ENCODE data around the gene POLD2. TPM values are rescaled to one million over a fixed set of nuclear protein-coding genes. Genes with fewer than 3 reads are reported as not detected.

POLD2 gene
- total and polyA plus RNA-seq, 2 of the 13 experiments (the other 11 are each of a cell fraction or from before 2014, with no cell fraction given) = 87.6 to 95.1 TPM

DNA sequence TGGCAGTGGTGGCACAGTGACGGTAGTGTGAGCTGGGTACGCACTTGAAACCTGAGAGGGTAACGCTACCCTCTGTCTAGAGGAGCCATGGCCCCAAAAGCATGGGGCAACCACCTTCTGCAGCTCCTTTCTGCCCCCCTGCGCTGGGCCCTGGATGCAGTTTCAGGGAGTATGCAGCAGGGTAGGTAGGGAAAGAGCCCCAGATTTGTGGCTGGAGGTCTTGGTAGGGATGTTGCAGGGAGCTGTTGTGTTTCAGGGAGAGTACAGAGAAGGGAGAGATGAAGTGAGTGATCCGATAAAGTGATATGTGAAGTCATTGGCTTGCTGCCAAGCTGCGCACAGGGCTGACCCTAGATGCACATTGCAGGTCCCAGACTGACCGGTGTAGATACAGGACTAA, 55.3 kb downstream of the POLD2 start:
- POLR2A ChIA-PET = interaction anchor here (1.0 to 1.9 kb wide), 3 partner anchors 23 to 506 kb away, joined by 3 to 6 read pairs (median 4); partner anchors contain the start of genes DBNL, DDX56 and YKT6
- no peak overlapping the region for H3K9ac ChIP-seq (ENCODE audit: insufficient read depth, low read depth, low read length)
- no peak for DNase-seq (ENCODE audit: low spot score)
- H3K36me3 ChIP-seq (replicated peaks in 1 of 2; ENCODE audit: control insufficient read depth in 1 of 2, insufficient read depth in 2 of 2, low read length in 2 of 2) = peaks cover 2 to 5% of the 10 kb centered on the region in 2 experiments; a peak in 1 of 5 replicates
- H3K27ac ChIP-seq (ENCODE audit: extremely low read length, insufficient read depth, low read length) = no peak overlapping the region
- TF ChIP-seq EHMT2 (IDR thresholded peaks at IDR 0.05; ENCODE audit: borderline replicate concordance, low read depth, low read length) (no peak), ARID2 (CRISPR knock-in tag; IDR thresholded peaks at IDR 0.05; ENCODE audit: borderline replicate concordance) (no peak), KDM2A (CRISPR knock-in tag; IDR thresholded peaks at IDR 0.05; ENCODE audit: borderline replicate concordance, low read depth) (peak; percentile 51; the same call in 1 of the 2 replicates), NFIC (IDR thresholded peaks at IDR 0.05; ENCODE audit: low read length) (0 out of 2 replicates have a peak, but pooled peaks have one; percentile 24), DNMT1 (CRISPR knock-in tag; IDR thresholded peaks at IDR 0.05) (no peak), ZNF430 (CRISPR knock-in tag; IDR thresholded peaks at IDR 0.05) (no peak), NONO (IDR thresholded peaks at IDR 0.05) (no peak), NONO (CRISPR knock-in tag; conservative IDR thresholded peaks at IDR 0.05) (no peak), NCOR1 (IDR thresholded peaks at IDR 0.05; ENCODE audit: borderline replicate concordance, low read length) (no peak), SMAD9 (CRISPR knock-in tag; IDR thresholded peaks at IDR 0.05) (no peak), SP1 (IDR thresholded peaks at IDR 0.05) (no peak), SP1 (CRISPR knock-in tag; IDR thresholded peaks at IDR 0.05) (no peak), POLR2A (IDR thresholded peaks at IDR 0.05; ENCODE audit: insufficient read depth in 1 of 2, low read depth in 2 of 2, low read length in 2 of 2) (peak; percentile 11 to 26; a peak in 1 of 4 replicates), ZEB1 (IDR thresholded peaks at IDR 0.05; ENCODE audit: insufficient replicate concordance, low read depth) (no peak), LCORL (IDR thresholded peaks at IDR 0.05) (0 out of 2 replicates have a peak, but pooled peaks have one; percentile 10), LCORL (CRISPR knock-in tag; IDR thresholded peaks at IDR 0.05) (no peak), PLRG1 (conservative IDR thresholded peaks at IDR 0.05) (no peak)
- TF ChIP-seq, protein P1, sequence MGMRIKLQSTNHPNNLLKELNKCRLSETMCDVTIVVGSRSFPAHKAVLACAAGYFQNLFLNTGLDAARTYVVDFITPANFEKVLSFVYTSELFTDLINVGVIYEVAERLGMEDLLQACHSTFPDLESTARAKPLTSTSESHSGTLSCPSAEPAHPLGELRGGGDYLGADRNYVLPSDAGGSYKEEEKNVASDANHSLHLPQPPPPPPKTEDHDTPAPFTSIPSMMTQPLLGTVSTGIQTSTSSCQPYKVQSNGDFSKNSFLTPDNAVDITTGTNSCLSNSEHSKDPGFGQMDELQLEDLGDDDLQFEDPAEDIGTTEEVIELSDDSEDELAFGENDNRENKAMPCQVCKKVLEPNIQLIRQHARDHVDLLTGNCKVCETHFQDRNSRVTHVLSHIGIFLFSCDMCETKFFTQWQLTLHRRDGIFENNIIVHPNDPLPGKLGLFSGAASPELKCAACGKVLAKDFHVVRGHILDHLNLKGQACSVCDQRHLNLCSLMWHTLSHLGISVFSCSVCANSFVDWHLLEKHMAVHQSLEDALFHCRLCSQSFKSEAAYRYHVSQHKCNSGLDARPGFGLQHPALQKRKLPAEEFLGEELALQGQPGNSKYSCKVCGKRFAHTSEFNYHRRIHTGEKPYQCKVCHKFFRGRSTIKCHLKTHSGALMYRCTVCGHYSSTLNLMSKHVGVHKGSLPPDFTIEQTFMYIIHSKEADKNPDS (CRISPR knock-in tag; IDR thresholded peaks at IDR 0.05) = no peak
- TF ChIP-seq, protein P2, sequence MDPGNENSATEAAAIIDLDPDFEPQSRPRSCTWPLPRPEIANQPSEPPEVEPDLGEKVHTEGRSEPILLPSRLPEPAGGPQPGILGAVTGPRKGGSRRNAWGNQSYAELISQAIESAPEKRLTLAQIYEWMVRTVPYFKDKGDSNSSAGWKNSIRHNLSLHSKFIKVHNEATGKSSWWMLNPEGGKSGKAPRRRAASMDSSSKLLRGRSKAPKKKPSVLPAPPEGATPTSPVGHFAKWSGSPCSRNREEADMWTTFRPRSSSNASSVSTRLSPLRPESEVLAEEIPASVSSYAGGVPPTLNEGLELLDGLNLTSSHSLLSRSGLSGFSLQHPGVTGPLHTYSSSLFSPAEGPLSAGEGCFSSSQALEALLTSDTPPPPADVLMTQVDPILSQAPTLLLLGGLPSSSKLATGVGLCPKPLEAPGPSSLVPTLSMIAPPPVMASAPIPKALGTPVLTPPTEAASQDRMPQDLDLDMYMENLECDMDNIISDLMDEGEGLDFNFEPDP (CRISPR knock-in tag; conservative IDR thresholded peaks at IDR 0.05) = no peak
- TF ChIP-seq, protein P3, sequence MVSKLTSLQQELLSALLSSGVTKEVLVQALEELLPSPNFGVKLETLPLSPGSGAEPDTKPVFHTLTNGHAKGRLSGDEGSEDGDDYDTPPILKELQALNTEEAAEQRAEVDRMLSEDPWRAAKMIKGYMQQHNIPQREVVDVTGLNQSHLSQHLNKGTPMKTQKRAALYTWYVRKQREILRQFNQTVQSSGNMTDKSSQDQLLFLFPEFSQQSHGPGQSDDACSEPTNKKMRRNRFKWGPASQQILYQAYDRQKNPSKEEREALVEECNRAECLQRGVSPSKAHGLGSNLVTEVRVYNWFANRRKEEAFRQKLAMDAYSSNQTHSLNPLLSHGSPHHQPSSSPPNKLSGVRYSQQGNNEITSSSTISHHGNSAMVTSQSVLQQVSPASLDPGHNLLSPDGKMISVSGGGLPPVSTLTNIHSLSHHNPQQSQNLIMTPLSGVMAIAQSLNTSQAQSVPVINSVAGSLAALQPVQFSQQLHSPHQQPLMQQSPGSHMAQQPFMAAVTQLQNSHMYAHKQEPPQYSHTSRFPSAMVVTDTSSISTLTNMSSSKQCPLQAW (CRISPR knock-in tag; IDR thresholded peaks at IDR 0.05) = peak; percentile 15; the same call in 1 of the 2 replicates
- TF ChIP-seq, protein P4, sequence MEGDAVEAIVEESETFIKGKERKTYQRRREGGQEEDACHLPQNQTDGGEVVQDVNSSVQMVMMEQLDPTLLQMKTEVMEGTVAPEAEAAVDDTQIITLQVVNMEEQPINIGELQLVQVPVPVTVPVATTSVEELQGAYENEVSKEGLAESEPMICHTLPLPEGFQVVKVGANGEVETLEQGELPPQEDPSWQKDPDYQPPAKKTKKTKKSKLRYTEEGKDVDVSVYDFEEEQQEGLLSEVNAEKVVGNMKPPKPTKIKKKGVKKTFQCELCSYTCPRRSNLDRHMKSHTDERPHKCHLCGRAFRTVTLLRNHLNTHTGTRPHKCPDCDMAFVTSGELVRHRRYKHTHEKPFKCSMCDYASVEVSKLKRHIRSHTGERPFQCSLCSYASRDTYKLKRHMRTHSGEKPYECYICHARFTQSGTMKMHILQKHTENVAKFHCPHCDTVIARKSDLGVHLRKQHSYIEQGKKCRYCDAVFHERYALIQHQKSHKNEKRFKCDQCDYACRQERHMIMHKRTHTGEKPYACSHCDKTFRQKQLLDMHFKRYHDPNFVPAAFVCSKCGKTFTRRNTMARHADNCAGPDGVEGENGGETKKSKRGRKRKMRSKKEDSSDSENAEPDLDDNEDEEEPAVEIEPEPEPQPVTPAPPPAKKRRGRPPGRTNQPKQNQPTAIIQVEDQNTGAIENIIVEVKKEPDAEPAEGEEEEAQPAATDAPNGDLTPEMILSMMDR (CRISPR knock-in tag; IDR thresholded peaks at IDR 0.05) = 0 out of 2 replicates have a peak, but pooled peaks have one; percentile 5
- CTCF ChIA-PET (ENCODE audit: low intra/inter-chr PET ratio, low total read pairs) = no interaction called here
- ATAC-seq = no peak
- 54% methylated on average over 7 of the region's 7 CpGs for WGBS (ENCODE audit: low lambda C conversion rate)
- H4K20me1 ChIP-seq (ENCODE audit: insufficient read depth, low read length) = no peaks in the 10 kb centered on the region
- H2AFZ ChIP-seq (ENCODE audit: low read length) = no peak overlapping the region
- no peaks in the 10 kb centered on the region for H3K9me3 ChIP-seq (ENCODE audit: low read length)
- no peaks in the 10 kb centered on the region for H3K79me2 ChIP-seq (ENCODE audit: insufficient read depth, low read length)
- FAIRE-seq = no peak
- H3K4me1 ChIP-seq (ENCODE audit: insufficient read depth, low read length) = peaks cover 76% of the 10 kb centered on the region
- intact Hi-C loops (cut with micrococcal nuclease; ENCODE audit: unreplicated experiment) (no loop called here), in situ Hi-C loops (cut with HindIII; ENCODE audit: extremely low pct_ligation_motif_present, low pct_unique_long_range_greater_than_20kb) (no loop called here)
- H3K4me3 ChIP-seq (replicated peaks in 1 of 3; ENCODE audit: insufficient read depth in 1 of 3, low read depth in 2 of 3, low read length in 3 of 3) = no peak overlapping the region
- BruUV-seq (replicated peaks) = no TSS peak
- no peak overlapping the region for H3K4me2 ChIP-seq (ENCODE audit: low read depth, low read length)
- H3K27me3 ChIP-seq (ENCODE audit: control insufficient read depth in 1 of 2, insufficient read depth in 2 of 2, low read length in 2 of 2) = no peaks in the 10 kb centered on the region
